ENCODE data around the gene TMCC2.

The TMCC2 gene

DNA sequence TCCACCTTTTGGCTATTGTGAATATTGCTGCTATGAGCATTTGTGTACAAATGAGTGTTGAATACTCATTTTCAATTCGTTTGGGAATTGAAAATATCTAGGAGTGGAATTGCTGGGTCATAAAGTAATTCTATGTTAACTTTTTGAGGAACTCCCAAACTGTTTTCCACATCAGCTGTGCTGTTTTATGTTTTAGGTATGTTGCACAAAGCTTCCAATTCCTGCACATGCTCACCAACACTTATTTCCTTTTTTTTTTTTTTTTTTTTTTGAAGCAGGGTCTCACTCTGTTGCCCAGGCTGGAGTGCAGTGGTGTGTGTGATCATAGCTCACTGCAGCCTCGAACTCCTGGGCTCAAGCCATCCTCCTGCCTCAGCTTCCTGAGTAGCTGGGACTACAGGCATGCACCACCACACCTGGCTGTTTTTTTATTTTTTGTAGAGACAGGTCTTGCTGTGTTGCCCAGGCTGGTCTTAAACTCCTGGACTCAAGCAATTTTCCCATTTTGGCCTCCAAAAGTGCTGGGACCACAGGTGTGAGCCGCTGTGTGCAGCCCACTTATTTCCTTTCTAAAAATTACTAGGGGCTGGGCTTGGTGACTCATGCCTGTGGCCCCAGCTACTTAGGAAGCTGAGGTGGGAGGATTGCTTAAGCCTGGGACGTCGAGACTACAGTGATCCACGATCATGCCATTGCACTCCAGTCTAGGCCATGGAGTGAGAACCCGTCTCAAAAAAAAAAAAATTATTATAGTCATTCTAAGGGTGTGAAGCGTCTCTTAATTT is 33.4 kb downstream of the TMCC2 start:
- no peak for DNase-seq (ENCODE audit: low read depth in 2 of 2)

DNA sequence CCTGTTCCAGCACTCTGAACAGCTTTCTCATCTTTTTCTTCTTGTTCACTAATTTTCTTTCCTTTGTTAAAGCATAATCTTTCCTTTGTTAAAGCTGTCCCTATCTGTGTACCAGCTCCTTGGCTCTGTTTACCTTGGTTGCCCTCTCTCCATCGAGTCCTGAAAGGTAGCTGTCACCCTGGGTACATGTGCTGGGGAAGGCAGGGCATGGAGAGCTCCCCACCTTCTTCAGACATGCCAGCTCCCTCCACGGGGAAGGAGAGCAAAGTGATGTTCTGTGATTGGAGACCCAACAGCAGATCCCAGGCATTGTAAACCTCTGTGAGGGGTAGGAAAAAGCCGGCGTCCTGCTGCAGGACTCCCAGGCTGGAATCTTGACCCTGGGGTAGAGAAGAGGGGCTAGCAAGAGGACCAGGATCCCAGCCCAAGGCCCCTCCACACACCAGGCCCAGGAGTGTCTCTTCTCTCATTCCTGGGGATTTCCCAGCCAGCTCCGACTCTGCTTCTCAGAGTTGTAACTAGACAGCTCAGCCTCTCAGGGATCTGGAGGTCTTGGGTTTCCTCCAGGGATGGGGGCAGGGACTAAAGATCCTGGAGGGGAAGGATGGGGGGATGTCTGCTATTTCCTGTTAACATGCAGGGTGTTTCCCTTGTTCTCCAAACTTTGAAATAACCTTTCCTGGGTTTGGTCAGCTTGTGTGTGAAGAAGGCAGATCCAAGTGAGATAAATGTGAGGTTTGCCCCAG is 34.4 kb downstream of the TMCC2 start:
- DNase-seq (ENCODE audit: low read depth in 2 of 2): peak; percentile 54 to 55

- DNase-seq (ENCODE audit: low read depth in 2 of 2): no peak
Measured at GRCh38 chr1:205262731-205263171, 35.0 kb downstream of the TMCC2 start.

DNA sequence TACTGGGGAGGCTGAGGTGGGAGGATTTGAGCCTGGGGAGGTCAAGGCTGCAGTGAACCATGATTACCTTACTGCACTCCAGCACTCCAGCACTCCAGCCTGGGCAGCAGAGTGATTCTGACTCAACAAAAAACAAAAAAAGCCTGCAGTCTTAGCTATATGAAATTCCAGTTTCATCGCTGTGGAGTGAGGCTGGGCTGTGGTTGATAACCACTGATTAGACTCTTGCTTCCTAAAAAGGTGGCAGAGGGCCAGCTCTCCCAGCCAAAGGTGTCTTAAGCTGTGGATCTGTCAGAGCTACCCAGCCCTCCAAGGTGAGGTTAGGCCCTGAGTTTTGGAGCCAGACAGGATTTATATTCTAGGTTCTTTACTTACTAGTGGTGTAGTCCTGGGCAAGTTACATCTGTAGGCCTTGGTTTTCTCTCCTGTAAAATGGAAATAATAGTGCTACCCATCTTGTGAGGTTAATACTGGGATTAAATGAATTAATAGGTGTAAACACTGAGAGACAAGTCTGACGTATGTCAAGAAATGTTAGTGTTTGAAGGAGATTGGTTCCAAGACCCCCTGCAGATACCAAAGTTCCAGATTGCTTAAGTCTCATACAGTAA is 35.9 kb downstream of the TMCC2 start:
- DNase-seq (ENCODE audit: low read depth in 2 of 2): no peak

- no peak for DNase-seq (ENCODE audit: low read depth in 2 of 2)
Measured at GRCh38 chr1:205266611-205267305, 39.0 kb downstream of the TMCC2 start.

DNA sequence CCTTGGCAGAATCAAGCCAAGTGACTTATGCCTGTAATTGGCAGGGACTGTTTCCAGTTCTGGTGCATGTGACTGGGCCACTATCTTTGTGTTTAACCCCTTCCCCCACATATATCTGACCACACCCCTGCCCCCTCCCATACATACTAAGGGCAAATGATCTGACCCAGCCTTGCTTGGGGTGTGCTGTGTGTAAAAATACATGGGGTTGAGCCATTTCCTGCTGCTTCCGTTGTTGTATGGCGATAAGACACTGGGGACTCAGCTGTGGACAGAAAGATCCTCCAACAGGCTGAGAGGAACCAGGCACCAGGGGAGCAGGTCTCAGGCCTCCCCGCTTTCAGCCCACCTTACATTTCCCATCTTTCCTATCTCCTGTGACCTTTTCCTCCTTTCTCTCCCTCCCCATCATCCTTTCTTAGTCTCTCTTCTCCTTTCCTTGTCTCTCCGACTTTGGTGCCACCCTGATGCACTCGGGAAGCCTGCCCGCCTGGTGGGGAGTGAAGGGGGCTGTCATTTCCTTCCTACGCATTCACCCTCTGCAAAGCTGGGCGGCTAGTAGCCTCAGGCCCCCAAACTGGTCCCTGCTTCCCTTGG is 39.7 kb downstream of the TMCC2 start:
- no peak for DNase-seq (ENCODE audit: low read depth in 2 of 2)

GRCh38 chr1:205268846-205269680 is 41.3 kb downstream of the TMCC2 start:
- DNase-seq (ENCODE audit: low read depth in 2 of 2): no peak

DNA sequence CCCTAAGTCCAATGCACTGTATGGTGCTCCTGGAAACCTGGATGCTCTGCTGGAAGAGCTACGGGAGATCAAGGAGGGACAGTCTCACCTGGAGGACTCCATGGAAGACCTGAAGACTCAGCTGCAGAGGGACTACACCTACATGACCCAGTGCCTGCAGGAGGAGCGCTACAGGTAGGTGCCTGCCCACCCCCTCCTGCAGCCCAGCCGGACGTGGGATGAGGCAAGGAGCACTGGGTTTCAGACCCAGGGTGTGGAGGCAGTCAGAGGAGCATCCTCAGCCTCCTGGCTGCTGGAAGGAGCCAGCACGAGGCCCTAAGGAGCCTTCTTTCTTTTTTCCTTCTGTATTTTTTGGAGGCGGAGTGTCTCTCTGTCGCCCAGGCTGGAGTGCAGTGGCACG is 42.0 kb downstream of the TMCC2 start:
- DNase-seq (ENCODE audit: low read depth in 2 of 2): no peak

DNA sequence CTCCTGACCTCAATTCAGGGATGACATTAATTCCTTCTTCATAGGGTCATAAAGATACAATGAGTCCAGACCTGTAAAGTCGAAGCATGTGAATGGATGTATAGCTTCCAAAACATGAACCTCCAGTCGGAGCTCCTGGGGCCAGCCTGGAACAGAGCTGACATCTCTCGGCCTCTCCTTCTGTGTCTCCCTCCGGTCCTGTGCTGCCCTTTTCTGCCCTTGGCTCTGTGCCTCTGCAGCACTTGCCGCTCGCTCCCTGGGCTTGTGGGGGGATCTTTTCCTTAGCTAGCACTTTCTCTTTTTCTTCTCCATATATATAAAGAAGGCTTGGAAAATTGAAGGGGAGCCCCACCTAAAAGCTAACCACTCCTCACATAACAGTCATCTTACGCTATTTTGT is 42.5 kb downstream of the TMCC2 start:
- no peak for DNase-seq (ENCODE audit: low read depth in 2 of 2)

- no peak for DNase-seq (ENCODE audit: low read depth in 2 of 2)
Measured at GRCh38 chr1:205270764-205271163, 43.0 kb downstream of the TMCC2 start.

- no peak for DNase-seq (ENCODE audit: low read depth in 2 of 2)
Measured at GRCh38 chr1:205271277-205271676, 43.5 kb downstream of the TMCC2 start.

DNA sequence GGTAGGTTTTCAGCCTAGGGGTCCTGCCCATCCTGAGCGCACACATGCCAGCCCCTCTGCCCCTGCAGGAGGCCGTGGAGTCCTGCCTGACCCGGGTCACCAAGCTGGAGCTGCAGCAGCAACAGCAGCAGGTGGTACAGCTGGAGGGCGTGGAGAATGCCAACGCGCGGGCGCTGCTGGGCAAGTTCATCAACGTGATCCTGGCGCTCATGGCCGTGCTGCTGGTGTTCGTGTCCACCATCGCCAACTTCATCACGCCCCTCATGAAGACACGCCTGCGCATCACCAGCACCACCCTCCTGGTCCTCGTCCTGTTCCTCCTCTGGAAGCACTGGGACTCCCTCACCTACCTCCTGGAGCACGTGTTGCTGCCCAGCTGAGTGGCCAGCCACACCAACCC is 44.0 kb downstream of the TMCC2 start:
- no peak for DNase-seq (ENCODE audit: low read depth in 2 of 2)

DNA sequence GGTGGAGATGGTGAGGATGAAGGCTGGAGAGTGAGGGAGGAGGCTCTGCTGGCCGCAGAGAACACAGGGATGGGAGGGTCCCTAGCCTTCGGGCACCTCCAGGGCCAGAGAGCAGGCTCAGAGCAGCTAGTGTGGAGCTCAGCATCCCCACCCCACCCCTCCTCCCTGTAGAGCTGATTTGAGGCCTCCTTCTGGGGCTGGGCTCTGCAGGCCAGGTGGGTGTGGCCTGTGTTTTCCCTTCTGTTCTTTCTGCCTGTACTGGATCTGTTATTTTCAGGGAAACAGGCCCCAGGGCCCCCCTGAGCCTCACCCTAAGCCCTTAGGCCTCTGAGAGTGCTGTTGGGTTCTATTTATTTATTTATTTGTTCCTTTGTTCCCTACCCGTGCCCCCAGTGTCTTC is 44.8 kb downstream of the TMCC2 start:
- DNase-seq (ENCODE audit: low read depth in 2 of 2): no peak

GRCh38 chr1:205273551-205273982 is 45.8 kb downstream of the TMCC2 start:
- DNase-seq (ENCODE audit: low read depth in 2 of 2): no peak

DNA sequence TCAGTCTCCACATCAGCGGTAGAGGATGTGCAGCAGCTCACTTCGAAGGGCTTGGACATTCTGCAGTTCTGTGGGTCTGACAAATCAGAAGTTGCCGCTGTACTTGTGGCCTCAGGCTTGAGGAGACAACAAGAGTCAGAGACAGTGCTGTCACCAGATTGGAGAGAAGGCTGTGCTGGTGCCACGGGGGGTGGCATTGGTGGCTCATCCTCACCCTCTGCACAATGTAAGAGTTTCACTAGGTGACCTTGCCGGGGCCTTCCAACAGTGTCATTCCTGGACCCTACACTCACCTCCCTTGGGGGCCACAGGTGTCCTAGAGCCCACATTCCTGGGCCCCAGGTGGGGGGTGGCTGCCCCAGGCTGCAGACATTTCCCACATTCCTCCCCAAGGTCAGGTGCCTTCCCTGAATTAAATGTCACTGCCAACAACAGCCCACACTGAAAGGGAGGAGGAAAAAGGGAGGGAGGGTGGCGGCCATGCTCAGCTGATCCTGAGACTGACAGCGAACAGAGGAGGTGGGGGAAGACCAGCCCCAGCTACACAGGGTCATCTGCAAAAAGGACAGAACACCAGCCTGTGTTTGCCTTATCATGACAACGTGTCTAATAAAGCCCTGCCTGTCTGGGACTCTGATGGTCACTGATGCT is 46.4 kb downstream of the TMCC2 start:
- DNase-seq (ENCODE audit: low read depth in 2 of 2): no peak

GRCh38 chr1:205275133-205275532 is 47.4 kb downstream of the TMCC2 start:
- DNase-seq (ENCODE audit: low read depth in 2 of 2): no peak

GRCh38 chr1:205275916-205276688 is 48.4 kb downstream of the TMCC2 start:
- DNase-seq (ENCODE audit: low read depth in 2 of 2): no peak

DNA sequence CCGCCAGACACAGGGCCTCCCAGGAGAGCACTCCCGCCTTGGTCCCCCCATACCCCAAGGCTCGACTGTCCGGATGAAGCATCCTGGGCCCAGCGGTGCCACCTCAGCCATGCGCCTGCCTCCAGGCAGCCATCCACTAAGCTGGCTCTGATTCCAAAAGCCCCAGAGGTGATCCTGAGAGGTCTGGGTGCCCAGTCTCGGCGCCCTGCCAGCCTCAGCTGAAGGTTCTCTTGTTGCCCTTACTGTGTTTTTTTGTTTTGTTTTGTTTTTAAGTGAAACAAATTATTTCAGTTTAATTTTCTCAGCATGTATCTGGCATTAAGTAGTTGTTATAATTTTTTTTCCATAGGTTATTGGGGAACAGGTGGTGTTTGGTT is 48.9 kb downstream of the TMCC2 start:
- DNase-seq (ENCODE audit: low read depth in 2 of 2): no peak

DNA sequence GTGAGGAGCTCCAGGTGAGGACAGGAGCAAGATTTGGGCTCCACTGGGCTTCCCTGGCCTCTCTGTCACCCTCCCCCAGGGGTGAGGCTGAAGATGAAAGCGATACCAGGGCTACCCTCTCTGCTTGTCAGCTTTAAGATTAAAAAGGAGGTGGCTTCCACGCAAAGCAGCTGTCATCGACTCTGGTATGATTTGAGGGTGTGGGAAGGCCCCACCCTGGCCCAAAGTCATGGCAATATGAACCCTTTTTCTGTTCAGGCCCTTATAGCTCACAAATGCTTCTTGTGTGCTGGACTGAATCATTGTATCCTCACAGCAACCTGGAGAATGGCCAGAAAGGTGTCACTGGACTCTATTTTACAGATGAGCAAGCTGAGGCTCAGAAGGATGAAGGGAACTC is 52.2 kb downstream of the TMCC2 start:
- no peak for DNase-seq (ENCODE audit: low read depth in 2 of 2)
